LNCAP (cell line): ENCODE measurements around the gene SLC18A3.

Experiments
- CTCF ChIP-seq: fragments of 450-650 bp; IDR thresholded peaks from 2 replicates; pipeline ENCODE4 v1.5.1; 2017; ENCODE audit warnings: mild to moderate bottlenecking

Gene SLC18A3

GRCh38 chr10:49647985-49648795, 38.1 kb downstream of the SLC18A3 start:
- no peak for TF ChIP-seq CTCF

GRCh38 chr10:49649294-49649693, 39.2 kb downstream of the SLC18A3 start:
- no peak for TF ChIP-seq CTCF

GRCh38 chr10:49649936-49650723, 40.0 kb downstream of the SLC18A3 start:
- TF ChIP-seq CTCF = no peak

- no peak for TF ChIP-seq CTCF
Measured at GRCh38 chr10:49650724-49651034, 40.6 kb downstream of the SLC18A3 start.

GRCh38 chr10:49651039-49651835, 41.1 kb downstream of the SLC18A3 start:
- TF ChIP-seq CTCF = no peak

- TF ChIP-seq CTCF = no peak
Measured at GRCh38 chr10:49651917-49652316, 41.8 kb downstream of the SLC18A3 start.

- no peak for TF ChIP-seq CTCF
Measured at GRCh38 chr10:49652421-49653272, 42.5 kb downstream of the SLC18A3 start.
